H1 (cell line): ENCODE results near the gene SMPDL3B. TPM values are rescaled to one million over a fixed set of nuclear protein-coding genes. Genes with fewer than 3 reads are reported as not detected.

ENCODE experiments used
- CTCF ChIA-PET: fragments of 300-600 bp; sonication (Branson Sonifier 250); formaldehyde crosslinking; loops from one replicate; lab custom pipeline; 2021; ENCODE audit not compliant: partially characterized antibody; lab: Charles Lee
- POLR2A ChIA-PET: fragments of 300-600 bp; sonication (Branson Sonifier 250); formaldehyde crosslinking; loops from one replicate; lab custom pipeline; 2021; ENCODE audit warnings: inconsistent platforms; ENCODE audit not compliant: partially characterized antibody; lab: Charles Lee
- DNase-seq, 2 experiments: peaks; one replicate each; pipeline versions ENCODE4 v3.0.0 to v3.0.0-alpha.2; 2010 to 2022; ENCODE audit warnings: low spot score in 2 of 2, low read depth in 1 of 2, mixed read lengths in 1 of 2
- FAIRE-seq: peaks from 2 replicates; lab custom pipeline; 2011; peaks lifted over from hg19 to GRCh38; lab: Jason Lieb, UNC
- H2AFZ ChIP-seq: 2 replicates; pipeline ENCODE4 v1.8.1; 2012; ENCODE audit warnings: low read length, inconsistent platforms
- H2AK5ac ChIP-seq: 2 replicates; pipeline ENCODE4 v1.6.1; 2013; ENCODE audit warnings: low read depth, low read length
- H2BK120ac ChIP-seq: replicated peaks from 2 replicates; pipeline ENCODE3; 2013; ENCODE audit warnings: low read depth, low read length, inconsistent platforms
- H2BK12ac ChIP-seq: 2 replicates; pipeline ENCODE4 v1.6.1; 2013; ENCODE audit warnings: low read depth, low read length
- H2BK15ac ChIP-seq: 2 replicates; pipeline ENCODE4 v1.6.1; 2013; ENCODE audit warnings: low read length
- H2BK20ac ChIP-seq: 2 replicates; pipeline ENCODE4 v1.6.1; 2013; ENCODE audit warnings: low read length
- H2BK5ac ChIP-seq: 2 replicates; pipeline ENCODE4 v1.6.1; 2013; ENCODE audit warnings: low read depth, low read length
- H3K14ac ChIP-seq: 2 replicates; pipeline ENCODE4 v1.6.1; 2013; ENCODE audit warnings: inconsistent platforms; ENCODE audit not compliant: insufficient read length
- H3K18ac ChIP-seq: 2 replicates; pipeline ENCODE4 v1.6.1; 2013; ENCODE audit warnings: low read length; ENCODE audit errors: extremely low read depth
- H3K23ac ChIP-seq: 2 replicates; pipeline ENCODE4 v1.6.1; 2013; ENCODE audit warnings: inconsistent platforms; ENCODE audit not compliant: insufficient read length
- H3K23me2 ChIP-seq: 2 replicates; pipeline ENCODE4 v1.6.1; 2013; ENCODE audit warnings: low read depth, low read length
- H3K27ac ChIP-seq: 2 replicates; pipeline ENCODE4 v1.6.1; 2011; ENCODE audit warnings: low read depth, low read length, inconsistent platforms
- H3K27me3 ChIP-seq, 4 experiments: replicated peaks in 1 of 4; 1 replicate in 1 of 4; 2 replicates in 3 of 4; pipeline versions ENCODE4 v1.6.1 to v1.8.1; 2011 to 2013; ENCODE audit warnings: low read length in 3 of 4, mild to moderate bottlenecking in 3 of 4, inconsistent platforms in 2 of 4, mixed read lengths in 2 of 4, moderate library complexity in 1 of 4; ENCODE audit not compliant: control insufficient read depth in 3 of 4, insufficient read depth in 3 of 4; ENCODE audit errors: extremely low read depth in 1 of 4
- H3K36me3 ChIP-seq, 4 experiments: 2 replicates each; pipeline versions ENCODE4 v1.6.1 to v1.8.1; 2011 to 2013; ENCODE audit warnings: mild to moderate bottlenecking in 4 of 4, low read length in 3 of 4, moderate library complexity in 2 of 4, control low read depth in 1 of 4, inconsistent platforms in 1 of 4; ENCODE audit not compliant: insufficient read depth in 4 of 4, control insufficient read depth in 2 of 4
- H3K4ac ChIP-seq: replicated peaks from 2 replicates; pipeline ENCODE3; 2013; ENCODE audit warnings: low read length, low read depth, mixed read lengths, inconsistent platforms; ENCODE audit not compliant: insufficient read length
- H3K4me1 ChIP-seq, 4 experiments: replicated peaks in 1 of 4; 1 replicate in 1 of 4; 2 replicates in 3 of 4; pipeline versions ENCODE4 v1.6.1 to v1.8.1; 2011 to 2013; ENCODE audit warnings: low read length in 3 of 4, inconsistent platforms in 2 of 4, mixed read lengths in 1 of 4; ENCODE audit not compliant: insufficient read depth in 4 of 4, control insufficient read depth in 3 of 4
- H3K4me2 ChIP-seq, 2 experiments: 2 replicates each; pipeline versions ENCODE4 v1.6.1 to v1.8.1; 2011 to 2013; ENCODE audit warnings: low read depth in 2 of 2, low read length in 2 of 2, control low read depth in 1 of 2, inconsistent platforms in 1 of 2, mild to moderate bottlenecking in 1 of 2; ENCODE audit not compliant: insufficient read depth in 1 of 2
- H3K4me3 ChIP-seq, 4 experiments: fragments of 200-600, 300-600 bp in 1 of 4; sonication (generic), shearing (Covaris generic), sonication (Bioruptor Twin) in 1 of 4; 2 replicates each; pipeline versions ENCODE4 v1.5.1 to v1.8.1; 2011 to 2016; ENCODE audit warnings: low read length in 4 of 4, low read depth in 3 of 4, control low read depth in 2 of 4, inconsistent platforms in 2 of 4, mild to moderate bottlenecking in 2 of 4, mixed read lengths in 1 of 4, moderate library complexity in 1 of 4; ENCODE audit not compliant: insufficient read depth in 2 of 4; ENCODE audit errors: extremely low read depth in 1 of 4
- H3K56ac ChIP-seq: replicated peaks from 2 replicates; pipeline ENCODE3; 2013; ENCODE audit warnings: low read depth, mild to moderate bottlenecking, mixed read lengths, low read length, inconsistent platforms; ENCODE audit not compliant: insufficient read length
- H3K79me1 ChIP-seq: 2 replicates; pipeline ENCODE4 v1.6.1; 2013; ENCODE audit warnings: low read depth, low read length, control low read depth
- H3K79me2 ChIP-seq, 2 experiments: 2 replicates each; pipeline versions ENCODE4 v1.6.1 to v1.8.1; 2012 to 2013; ENCODE audit warnings: low read length in 2 of 2, mild to moderate bottlenecking in 2 of 2, inconsistent platforms in 1 of 2; ENCODE audit not compliant: insufficient read depth in 2 of 2, control insufficient read depth in 1 of 2
- H3K9ac ChIP-seq, 4 experiments: replicated peaks in 1 of 4; 1 replicate in 1 of 4; 2 replicates in 3 of 4; pipeline versions ENCODE4 v1.6.1 to v1.8.1; 2011 to 2013; ENCODE audit warnings: low read depth in 3 of 4, low read length in 3 of 4, control low read depth in 2 of 4, mild to moderate bottlenecking in 2 of 4, moderate library complexity in 2 of 4, inconsistent platforms in 1 of 4; ENCODE audit errors: extremely low read depth in 1 of 4
- H3K9me3 ChIP-seq, 2 experiments: 2 replicates each; pipeline versions ENCODE4 v1.6.1 to v1.8.1; 2012 to 2013; ENCODE audit warnings: mild to moderate bottlenecking in 2 of 2, moderate library complexity in 2 of 2, control low read depth in 1 of 2, inconsistent platforms in 1 of 2, low read depth in 1 of 2, low read length in 1 of 2, mixed read lengths in 1 of 2; ENCODE audit not compliant: insufficient read depth in 2 of 2
- H4K20me1 ChIP-seq, 2 experiments: replicated peaks in 1 of 2; 2 replicates each; pipeline versions ENCODE3 to v1.8.1; 2011 to 2013; ENCODE audit warnings: inconsistent platforms in 2 of 2, low read length in 2 of 2, mild to moderate bottlenecking in 1 of 2; ENCODE audit not compliant: insufficient read depth in 2 of 2, control insufficient read depth in 1 of 2
- H4K5ac ChIP-seq: 2 replicates; pipeline ENCODE4 v1.6.1; 2013; ENCODE audit warnings: low read length, low read depth, mixed read lengths, inconsistent platforms; ENCODE audit not compliant: insufficient read length
- H4K8ac ChIP-seq: 2 replicates; pipeline ENCODE4 v1.8.0; 2013; ENCODE audit warnings: mild to moderate bottlenecking, moderate library complexity, low read length, inconsistent platforms; ENCODE audit not compliant: insufficient read depth; ENCODE audit errors: extremely low read depth
- H4K91ac ChIP-seq: replicated peaks from 2 replicates; pipeline ENCODE3; 2013; ENCODE audit warnings: low read length, mixed read lengths, inconsistent platforms; ENCODE audit not compliant: insufficient read length
- HDAC6 ChIP-seq: IDR thresholded peaks from one replicate; pipeline ENCODE4 v1.7.1; 2012; ENCODE audit warnings: low read depth, mild to moderate bottlenecking, inconsistent platforms, low read length, moderate library complexity
- RAD21 ChIP-seq, 2 experiments: IDR thresholded peaks in 1 of 2; conservative IDR thresholded peaks in 1 of 2; 2 replicates each; pipeline ENCODE4 v1.6.1; 2011; ENCODE audit warnings: low read depth in 2 of 2, low read length in 2 of 2, improper control_type of control experiment in 1 of 2, inconsistent platforms in 1 of 2, mild to moderate bottlenecking in 1 of 2, moderate library complexity in 1 of 2
- SAP30 ChIP-seq: fragments of 300-600 bp; sonication (generic); IDR thresholded peaks from 2 replicates; pipeline ENCODE4 v1.7.1; 2012; ENCODE audit warnings: low read length, moderate library complexity, mild to moderate bottlenecking, inconsistent platforms; ENCODE audit not compliant: insufficient read depth, insufficient replicate concordance
- SIN3A ChIP-seq, 2 experiments: IDR thresholded peaks in 1 of 2; conservative IDR thresholded peaks in 1 of 2; 2 replicates each; pipeline ENCODE4 v1.6.1; 2011 to 2012; ENCODE audit warnings: low read length in 2 of 2, improper control_type of control experiment in 1 of 2, low read depth in 1 of 2, mild to moderate bottlenecking in 1 of 2
- TCF12 ChIP-seq: IDR thresholded peaks from 2 replicates; pipeline ENCODE4 v1.6.1; 2011; ENCODE audit warnings: low read depth, mild to moderate bottlenecking, low read length
- WGBS, 2 experiments: shearing (Covaris generic) in 1 of 2; methylation state at CpG; one replicate each; pipeline versions ENCODE4 v1.1.6 to v1.1.7; 2013 to 2015; ENCODE audit warnings: low lambda C conversion rate in 2 of 2, mixed read lengths in 2 of 2, inconsistent platforms in 1 of 2, low coverage in 1 of 2, missing lambda C conversion rate in 1 of 2; ENCODE audit not compliant: insufficient replicate concordance in 2 of 2, insufficient coverage in 1 of 2, insufficient read length in 1 of 2; ENCODE audit errors: extremely low coverage in 1 of 2, missing lambda C conversion rate in 1 of 2; 5-methylcytosine and 5-hydroxymethylcytosine counted together
- polyA plus RNA-seq, 7 experiments: library from polyadenylated mRNA; depleted of rRNA in 3 of 7; stranded (reverse) in 5 of 7; unstranded in 2 of 7; fragments of >200 nt in 5 of 7; fragments of 200-250 nt in 2 of 7; gene quantifications; 1 replicate in 5 of 7; 2 replicates in 1 of 7; 4 replicates in 1 of 7; pipeline versions ENCODE4 v1.2.1 to v1.2.3, GENCODE V29; 2011 to 2013; ENCODE audit warnings: missing spikeins in 2 of 7, mixed read lengths in 2 of 7
- total RNA-seq: library from RNA; stranded (reverse); fragmentation: NEBNext Ultra II Directional; extraction: Animal tissue kit (Norgen Biotek cat#: 25700); gene quantifications from 2 replicates; pipeline ENCODE4 v1.2.1, GENCODE V29; 2021
- TF ChIP-seq, protein P1 (sequence below): IDR thresholded peaks from 2 replicates; pipeline ENCODE4 v1.6.1; 2011; ENCODE audit warnings: low read length, improper control_type of control experiment
- TF ChIP-seq, protein P2 (sequence below), 3 experiments: IDR thresholded peaks; 1 replicate in 2 of 3; 2 replicates in 1 of 3; pipeline versions ENCODE4 v1.5.1 to v1.6.1; 2011; ENCODE audit warnings: low read length in 3 of 3, mild to moderate bottlenecking in 3 of 3, inconsistent platforms in 2 of 3, low read depth in 1 of 3, moderate library complexity in 1 of 3; ENCODE audit not compliant: insufficient read depth in 1 of 3; ENCODE audit errors: control extremely low read depth in 1 of 3

SMPDL3B gene
- total and polyA plus RNA-seq, 2 of the 8 experiments (the other 6 are each of a cell fraction or from before 2014, with no cell fraction given), result 54.7 to 143 TPM

DNA sequence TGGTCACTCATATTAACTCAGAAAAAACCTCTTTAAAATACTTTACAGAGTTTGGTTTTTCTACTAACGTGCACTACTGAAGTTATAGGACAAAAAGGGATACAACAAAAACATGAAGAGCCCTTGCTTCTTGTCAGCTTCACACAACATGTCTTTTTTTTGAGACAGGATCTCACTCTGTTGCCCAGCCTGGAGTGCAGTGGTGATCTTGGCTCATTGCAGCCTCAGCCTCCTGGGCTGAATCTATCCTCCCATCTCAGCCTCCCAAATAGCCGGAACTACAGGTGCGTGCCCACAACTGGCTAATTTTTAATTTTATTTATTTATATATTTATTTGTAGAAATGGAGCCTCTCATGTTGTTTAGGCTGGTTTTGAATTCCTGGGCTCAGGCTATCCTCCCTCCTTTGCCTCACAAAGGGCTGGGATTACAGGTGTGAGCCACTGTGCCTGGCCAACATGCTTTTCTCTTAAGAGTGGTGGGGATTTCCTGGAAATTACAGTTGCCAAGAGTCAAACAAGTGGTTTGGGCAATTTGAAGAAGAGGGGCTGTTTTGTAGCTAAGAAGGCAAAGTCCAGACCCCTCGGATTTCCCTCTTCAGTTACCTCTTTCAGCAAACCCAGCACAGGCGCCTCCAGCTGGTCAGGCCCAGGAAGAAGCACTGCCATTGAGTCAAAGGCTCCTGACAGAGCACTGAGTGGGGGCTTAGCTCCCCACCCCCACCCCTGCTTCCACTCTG, 6.4 kb upstream of the SMPDL3B start:
- H3K79me2 ChIP-seq, result no peaks in the 10 kb centered on the region
- H3K14ac ChIP-seq, result no peak overlapping the region
- peaks cover 0 to 6% (median 2%) of the 10 kb centered on the region in 4 experiments; a peak in 3 of 7 replicates for H3K4me1 ChIP-seq
- H3K23me2 ChIP-seq, result no peaks in the 10 kb centered on the region
- no peak overlapping the region for H3K4ac ChIP-seq
- no peak overlapping the region for H3K23ac ChIP-seq
- H3K79me1 ChIP-seq, result no peaks in the 10 kb centered on the region
- ChIA-PET POLR2A (no interaction called here), CTCF (interaction anchor here (1.2 to 3.7 kb wide), 3 partner anchors 9 to 17 kb away, joined by 3 to 17 read pairs (median 9); no protein-coding TSS in a partner anchor)
- H4K20me1 ChIP-seq, result no peaks in the 10 kb centered on the region
- no peaks in the 10 kb centered on the region for H3K9me3 ChIP-seq
- FAIRE-seq (no peak), DNase-seq (no peak)
- WGBS, 2 experiments, result 84% methylated on average over 5 of the region's 5 CpGs; no CpG with 5 or more reads in 1 of the 2 experiments
- no peak overlapping the region for H2BK5ac ChIP-seq
- no peak overlapping the region for H2BK20ac ChIP-seq
- no peak overlapping the region for H2BK120ac ChIP-seq
- H3K9ac ChIP-seq, result no peak overlapping the region
- no peak overlapping the region for H4K8ac ChIP-seq
- no peak overlapping the region for H3K18ac ChIP-seq
- no peak overlapping the region for H2AFZ ChIP-seq
- no peak overlapping the region for H2BK15ac ChIP-seq
- no peak overlapping the region for H3K27ac ChIP-seq
- H4K5ac ChIP-seq, result no peak overlapping the region
- H3K4me3 ChIP-seq, result no peak overlapping the region
- H3K4me2 ChIP-seq, result no peak overlapping the region
- H3K27me3 ChIP-seq, result no peaks in the 10 kb centered on the region
- no peak overlapping the region for H3K56ac ChIP-seq
- H4K91ac ChIP-seq, result no peak overlapping the region
- H3K36me3 ChIP-seq, result no peaks in the 10 kb centered on the region
- no peak overlapping the region for H2AK5ac ChIP-seq
- H2BK12ac ChIP-seq, result no peak overlapping the region
- TF ChIP-seq SAP30 (no peak), HDAC6 (no peak), TCF12 (no peak), SIN3A (conservative IDR thresholded peaks at IDR 0.05 in 1 of 2, IDR thresholded peaks at IDR 0.05 in 1 of 2; ENCODE audit: low read depth in 1 of 2, low read length in 2 of 2) (no peak), RAD21 (IDR thresholded peaks at IDR 0.05 in 1 of 2, conservative IDR thresholded peaks at IDR 0.05 in 1 of 2; ENCODE audit: low read depth in 2 of 2, low read length in 2 of 2) (peak; percentile 12 to 21; a peak in 2 of 4 replicates)
- TF ChIP-seq, protein P1, sequence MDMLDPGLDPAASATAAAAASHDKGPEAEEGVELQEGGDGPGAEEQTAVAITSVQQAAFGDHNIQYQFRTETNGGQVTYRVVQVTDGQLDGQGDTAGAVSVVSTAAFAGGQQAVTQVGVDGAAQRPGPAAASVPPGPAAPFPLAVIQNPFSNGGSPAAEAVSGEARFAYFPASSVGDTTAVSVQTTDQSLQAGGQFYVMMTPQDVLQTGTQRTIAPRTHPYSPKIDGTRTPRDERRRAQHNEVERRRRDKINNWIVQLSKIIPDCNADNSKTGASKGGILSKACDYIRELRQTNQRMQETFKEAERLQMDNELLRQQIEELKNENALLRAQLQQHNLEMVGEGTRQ, result no peak
- TF ChIP-seq, protein P2, sequence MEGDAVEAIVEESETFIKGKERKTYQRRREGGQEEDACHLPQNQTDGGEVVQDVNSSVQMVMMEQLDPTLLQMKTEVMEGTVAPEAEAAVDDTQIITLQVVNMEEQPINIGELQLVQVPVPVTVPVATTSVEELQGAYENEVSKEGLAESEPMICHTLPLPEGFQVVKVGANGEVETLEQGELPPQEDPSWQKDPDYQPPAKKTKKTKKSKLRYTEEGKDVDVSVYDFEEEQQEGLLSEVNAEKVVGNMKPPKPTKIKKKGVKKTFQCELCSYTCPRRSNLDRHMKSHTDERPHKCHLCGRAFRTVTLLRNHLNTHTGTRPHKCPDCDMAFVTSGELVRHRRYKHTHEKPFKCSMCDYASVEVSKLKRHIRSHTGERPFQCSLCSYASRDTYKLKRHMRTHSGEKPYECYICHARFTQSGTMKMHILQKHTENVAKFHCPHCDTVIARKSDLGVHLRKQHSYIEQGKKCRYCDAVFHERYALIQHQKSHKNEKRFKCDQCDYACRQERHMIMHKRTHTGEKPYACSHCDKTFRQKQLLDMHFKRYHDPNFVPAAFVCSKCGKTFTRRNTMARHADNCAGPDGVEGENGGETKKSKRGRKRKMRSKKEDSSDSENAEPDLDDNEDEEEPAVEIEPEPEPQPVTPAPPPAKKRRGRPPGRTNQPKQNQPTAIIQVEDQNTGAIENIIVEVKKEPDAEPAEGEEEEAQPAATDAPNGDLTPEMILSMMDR (IDR thresholded peaks at IDR 0.05; ENCODE audit: control extremely low read depth in 1 of 3, insufficient read depth in 1 of 3, low read depth in 1 of 3, low read length in 3 of 3), result peak; percentile 7 to 39 (median 38); a peak in 2 of 4 replicates
